NCI-H2227 (cell line): Measurements from ENCODE around the gene DOCK8.
"Not testable (repeated sequence)": the region's sequence is repeated elsewhere in the genome, so short reads cannot be mapped to it uniquely, and the experiment has no call there.

Source experiments
- DNase-seq: peaks from one replicate; lab custom pipeline; 2025; ENCODE audit not compliant: unreplicated experiment; lab: John Stamatoyannopoulos, UW

Gene DOCK8

DNA sequence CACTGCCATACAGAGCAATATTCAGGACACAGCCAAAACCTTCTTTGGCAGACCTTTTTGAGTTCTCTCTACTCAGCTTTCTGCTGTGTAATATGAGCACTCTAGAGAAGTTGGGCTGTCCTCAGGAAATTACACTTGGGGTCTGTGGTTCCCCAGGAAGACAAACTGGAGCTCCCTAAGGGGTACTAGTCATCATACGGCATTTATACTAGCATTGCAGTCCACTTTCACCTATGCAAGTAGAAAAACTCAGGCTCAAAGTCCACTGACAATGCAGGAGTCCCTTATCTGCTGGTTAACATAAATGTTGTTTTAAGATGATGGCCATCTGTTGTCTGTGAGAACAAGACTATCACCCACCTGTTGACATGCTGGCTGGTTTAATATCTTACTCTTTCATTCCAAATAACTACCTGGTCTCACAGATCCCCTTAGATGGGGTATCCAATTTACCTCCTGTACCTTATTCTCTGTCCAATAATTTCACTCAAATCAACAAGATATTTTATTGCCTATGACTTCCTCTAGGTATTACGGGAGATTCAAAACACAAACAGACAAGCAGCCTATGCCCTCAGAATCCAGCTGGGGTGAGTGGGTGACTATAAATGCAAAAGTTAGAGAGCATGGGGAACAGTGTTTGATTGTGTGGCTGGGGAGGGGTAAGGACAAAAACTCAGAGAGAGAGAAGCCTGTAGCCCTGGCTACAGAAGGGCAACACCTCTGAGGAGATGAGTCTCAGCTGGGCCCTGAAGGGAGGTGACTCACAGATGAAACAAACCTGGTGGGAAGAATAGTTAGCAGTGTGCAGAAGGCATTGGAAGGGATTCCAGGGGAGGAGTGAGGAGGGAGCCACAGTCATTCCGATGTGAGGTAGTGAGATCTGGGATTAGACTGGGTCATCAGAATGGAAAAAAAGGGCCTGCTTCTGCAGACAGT is 10.2 kb downstream of the DOCK8 start:
- no peak for DNase-seq

GRCh38 chr9:227860-228259 is 13.2 kb downstream of the DOCK8 start:
- no peak for DNase-seq

- no peak for DNase-seq
These were observed 14.4 kb downstream of the DOCK8 start for GRCh38 chr9:228929-229695.

DNA sequence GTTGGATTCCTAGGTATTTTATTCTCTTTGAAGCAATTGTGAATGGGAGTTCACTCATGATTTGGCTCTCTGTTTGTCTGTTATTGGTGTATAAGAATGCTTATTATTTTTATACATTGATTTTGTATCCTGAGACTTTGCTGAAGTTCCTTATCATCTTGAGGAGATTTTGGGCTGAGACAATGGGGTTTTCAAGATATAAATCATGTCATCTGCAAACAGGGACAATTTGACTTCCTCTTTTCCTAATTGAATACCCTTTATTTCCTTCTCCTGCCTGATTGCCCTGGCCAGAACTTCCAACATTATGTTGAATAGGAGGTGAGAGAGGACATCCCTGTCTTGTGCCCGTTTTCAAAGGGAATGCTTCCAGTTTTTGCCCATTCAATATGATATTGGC is 17.0 kb downstream of the DOCK8 start:
- not testable (repeated sequence) for DNase-seq

DNA sequence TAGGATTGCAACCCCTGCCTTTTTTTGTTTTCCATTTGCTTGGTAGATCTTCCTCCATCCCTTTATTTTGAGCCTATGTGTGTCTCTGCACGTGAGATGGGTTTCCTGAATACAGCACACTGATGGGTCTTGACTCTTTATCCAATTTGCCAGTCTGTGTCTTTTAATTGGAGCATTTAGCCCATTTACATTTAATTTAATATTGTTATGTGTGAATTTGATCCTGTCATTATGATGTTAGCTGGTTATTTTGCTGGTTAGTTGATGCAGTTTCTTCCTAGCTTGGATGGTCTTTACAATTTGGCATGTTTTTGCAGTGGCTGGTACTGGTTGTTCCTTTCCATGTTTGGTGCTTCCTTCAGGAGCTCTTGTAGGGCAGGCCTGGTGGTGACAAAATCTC is 19.0 kb downstream of the DOCK8 start:
- not testable (repeated sequence) for DNase-seq

GRCh38 chr9:237141-237857 is 22.6 kb downstream of the DOCK8 start:
- no peak for DNase-seq

DNA sequence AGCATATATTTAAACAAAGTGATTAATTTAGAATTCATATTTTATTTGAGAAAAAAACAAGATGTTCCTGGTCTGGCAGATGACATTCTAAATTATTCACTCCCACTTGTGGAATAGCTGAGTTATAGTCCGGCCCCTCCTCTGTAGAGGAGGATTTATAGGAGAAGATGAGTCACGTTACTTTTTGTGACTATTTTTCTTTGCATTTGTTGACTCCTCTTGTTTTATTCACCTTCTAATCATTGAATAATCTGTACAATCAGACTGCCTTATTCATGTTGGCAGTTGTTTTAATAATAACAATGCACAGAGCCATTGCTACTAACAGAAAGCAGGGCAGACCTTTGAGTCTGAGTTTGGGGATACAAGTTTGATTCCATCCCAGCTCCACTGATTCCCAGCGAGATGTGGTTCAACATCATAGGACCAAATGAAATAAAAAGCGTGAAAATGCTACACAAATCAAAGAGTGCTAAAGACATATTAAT is 23.2 kb downstream of the DOCK8 start:
- no peak for DNase-seq

GRCh38 chr9:242461-243080 is 27.9 kb downstream of the DOCK8 start:
- DNase-seq: no peak

GRCh38 chr9:248278-248961 is 33.8 kb downstream of the DOCK8 start:
- DNase-seq: no peak

- DNase-seq: no peak
These were observed 34.4 kb downstream of the DOCK8 start for GRCh38 chr9:249025-249424.

- no peak for DNase-seq
These were observed 35.4 kb downstream of the DOCK8 start for GRCh38 chr9:250039-250438.

GRCh38 chr9:250625-251024 is 36.0 kb downstream of the DOCK8 start:
- DNase-seq: no peak

- DNase-seq: no peak
These were observed 36.7 kb downstream of the DOCK8 start for GRCh38 chr9:251398-251797.

DNA sequence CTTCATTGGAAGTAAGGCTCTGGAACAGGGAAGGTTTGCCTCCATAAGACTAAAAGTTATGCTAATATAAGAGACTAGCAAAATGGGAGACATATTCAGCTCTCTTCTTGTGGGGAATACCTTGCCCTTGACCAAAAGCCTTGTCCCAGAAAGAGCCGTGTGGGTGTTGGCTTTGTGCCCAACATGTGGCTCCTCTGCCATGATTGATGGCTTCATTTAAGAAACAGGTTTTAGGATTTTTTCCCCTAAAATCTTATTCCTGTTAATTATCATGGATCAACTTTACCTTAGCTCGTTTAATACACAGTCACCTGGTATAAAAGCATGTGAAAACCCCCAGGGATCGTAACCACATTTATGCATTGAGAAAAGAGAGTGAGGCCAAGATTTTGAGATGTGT is 38.9 kb downstream of the DOCK8 start:
- DNase-seq: no peak

- no peak for DNase-seq
These were observed 39.9 kb downstream of the DOCK8 start for GRCh38 chr9:254516-254915.

- no peak for DNase-seq
These were observed 43.3 kb downstream of the DOCK8 start for GRCh38 chr9:257957-258356.

DNA sequence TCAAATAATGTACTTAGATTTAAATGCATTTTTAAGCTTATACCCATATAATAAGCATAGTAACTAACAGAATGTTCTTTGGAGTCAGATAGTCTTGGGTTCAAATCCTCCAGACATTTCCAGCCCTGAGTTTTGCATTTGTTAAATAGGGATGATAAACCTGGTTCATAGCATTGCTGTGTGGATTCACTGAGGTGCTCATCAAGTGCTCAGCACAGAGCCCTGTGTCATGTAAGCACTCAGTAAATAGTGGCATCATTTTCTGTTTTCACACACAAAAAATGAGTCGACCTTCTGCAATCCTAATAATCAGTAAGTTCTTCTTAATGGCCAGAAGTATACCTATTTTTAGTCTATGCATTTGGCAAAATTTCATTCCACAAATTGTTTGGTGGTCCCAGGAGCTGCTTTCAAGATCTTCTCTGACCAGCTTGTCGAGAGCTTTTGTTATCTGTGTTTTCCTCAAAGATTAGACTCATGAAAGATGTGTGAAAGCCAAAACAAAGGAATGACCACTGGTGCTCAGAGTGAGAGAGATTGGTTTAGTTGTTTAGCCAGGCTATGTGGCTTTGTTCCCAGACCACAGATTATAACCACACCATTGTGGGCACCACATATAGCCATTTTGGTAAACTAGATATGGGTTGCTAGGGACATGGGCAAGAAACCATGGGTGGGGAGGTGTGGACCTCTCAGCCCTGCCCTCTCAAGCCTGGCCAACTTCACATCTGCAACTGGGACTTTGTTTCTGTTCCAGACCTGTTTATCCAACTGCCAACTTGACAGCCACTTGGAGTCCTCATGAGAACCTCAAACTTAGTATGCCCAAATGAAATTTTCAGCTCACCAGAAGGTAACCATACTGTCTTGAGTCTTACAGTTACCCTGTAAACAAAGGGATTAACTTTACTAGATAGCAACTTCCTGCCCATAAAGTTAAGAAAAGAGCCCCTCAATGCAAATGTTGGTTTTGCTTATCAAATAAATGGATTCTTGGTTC is 45.0 kb downstream of the DOCK8 start:
- no peak for DNase-seq

- no peak for DNase-seq
These were observed 49.6 kb downstream of the DOCK8 start for GRCh38 chr9:264231-264630.

DNA sequence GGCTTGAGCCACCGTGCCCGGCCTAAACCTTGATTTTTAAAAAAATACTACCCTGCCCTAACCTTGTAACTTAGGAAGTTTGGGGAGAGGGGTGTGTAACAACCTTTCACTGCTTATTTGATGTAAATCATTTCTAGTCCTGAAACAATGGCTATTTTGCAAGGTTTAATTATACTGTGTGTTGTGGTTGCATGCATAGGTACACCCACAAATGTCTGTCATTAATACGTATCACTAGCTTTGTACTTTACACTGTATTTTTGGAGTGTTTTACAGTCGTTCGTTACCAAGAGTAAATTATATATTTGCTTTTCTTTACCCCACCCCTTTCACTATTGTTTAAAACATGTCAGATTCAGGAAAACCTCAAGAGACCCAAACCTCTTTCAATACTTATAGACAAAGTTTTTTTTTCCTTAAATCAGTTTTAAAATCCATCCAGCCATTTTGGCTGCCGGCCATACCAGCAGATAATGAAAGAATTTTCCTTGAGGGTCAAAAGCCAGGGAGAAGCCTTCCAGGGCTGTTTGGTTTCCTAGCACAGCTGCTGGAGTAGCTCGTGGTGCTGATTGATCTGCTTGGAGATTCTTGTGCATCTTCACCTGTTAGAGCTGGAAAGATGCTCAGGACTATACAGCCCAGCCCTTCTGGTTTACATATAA is 50.7 kb downstream of the DOCK8 start:
- DNase-seq: no peak
